ENCODE results near the gene BCL2L15. TPM values are rescaled to one million over a fixed set of nuclear protein-coding genes. Genes with fewer than 3 reads are reported as not detected.

BCL2L15 gene
- total RNA-seq, 1 experiment from 2014 or later = 0.57 TPM

Other genes with a start within 250 kb of the BCL2L15 start
- gene PHTF1, start 128.1 kb downstream of the BCL2L15 start, total RNA-seq (2014; rRNA removed; shearing (Covaris generic)) = 33.6 and 48.0 TPM in 2 replicates
- 7.9 and 9.7 TPM in 2 replicates for gene RSBN1, start 75.1 kb downstream of the BCL2L15 start, total RNA-seq (2014; rRNA removed; shearing (Covaris generic))
- gene PTPN22, start 15.9 kb downstream of the BCL2L15 start, total RNA-seq (2014; rRNA removed; shearing (Covaris generic)) = 0.29 and 0.74 TPM in 2 replicates
- 18.0 and 23.8 TPM in 2 replicates for gene AP4B1, start 17.2 kb upstream of the BCL2L15 start, total RNA-seq (2014; rRNA removed; shearing (Covaris generic))
- 14.4 and 14.5 TPM in 2 replicates for gene DCLRE1B, start 17.7 kb upstream of the BCL2L15 start, total RNA-seq (2014; rRNA removed; shearing (Covaris generic))
- 12.2 and 14.7 TPM in 2 replicates for gene HIPK1, start 41.7 kb upstream of the BCL2L15 start, total RNA-seq (2014; rRNA removed; shearing (Covaris generic))
- 26.8 and 31.2 TPM in 2 replicates for gene OLFML3, start 91.9 kb upstream of the BCL2L15 start, total RNA-seq (2014; rRNA removed; shearing (Covaris generic))

Data from A172 (cell line).